Loucy (cell line): Measurements from ENCODE around the gene IL17RD.

Source experiments
- H2AFZ ChIP-seq: fragments of 200-600 bp; sonication (generic); 2 replicates; pipeline ENCODE4 v1.6.0; 2016; ENCODE audit warnings: antibody characterized with exemption, mild to moderate bottlenecking, low read length, moderate library complexity
- H3F3A ChIP-seq: fragments of 200-600 bp; 2 replicates; pipeline ENCODE4 v1.6.0; 2016; ENCODE audit warnings: antibody characterized with exemption, low read depth, mild to moderate bottlenecking
- H3K27me3 ChIP-seq: fragments of 200-600 bp; sonication (generic); 2 replicates; pipeline ENCODE4 v1.6.1; 2014; ENCODE audit warnings: low read length, mild to moderate bottlenecking; ENCODE audit not compliant: insufficient read depth, poor library complexity, severe bottlenecking
- H3K36me3 ChIP-seq: fragments of 200-600 bp; sonication (generic); 2 replicates; pipeline ENCODE4 v1.6.1; 2016; ENCODE audit warnings: low read length; ENCODE audit not compliant: insufficient read depth
- H3K4me1 ChIP-seq: fragments of 200-600 bp; sonication (generic); 2 replicates; pipeline ENCODE4 v1.5.1; 2014; ENCODE audit warnings: low read length, mild to moderate bottlenecking; ENCODE audit not compliant: insufficient read depth, poor library complexity, severe bottlenecking
- H3K4me2 ChIP-seq: fragments of 200-600 bp; sonication (generic); 2 replicates; pipeline ENCODE4 v1.6.0; 2014; ENCODE audit warnings: antibody characterized with exemption, low read length, low read depth, mild to moderate bottlenecking; ENCODE audit not compliant: poor library complexity, severe bottlenecking
- H3K4me3 ChIP-seq: fragments of 200-600 bp; sonication (generic); 2 replicates; pipeline ENCODE4 v1.5.1; 2014; ENCODE audit warnings: low read length, mild to moderate bottlenecking, mixed read lengths; ENCODE audit not compliant: poor library complexity, severe bottlenecking
- H3K79me2 ChIP-seq: fragments of 200-600 bp; sonication (generic); 2 replicates; pipeline ENCODE4 v1.6.1; 2014; ENCODE audit warnings: low read length; ENCODE audit not compliant: insufficient read depth
- H3K9ac ChIP-seq: fragments of 200-600 bp; sonication (generic); 2 replicates; pipeline ENCODE4 v1.6.0; 2014; ENCODE audit warnings: mild to moderate bottlenecking, low read depth, low read length, moderate library complexity; ENCODE audit not compliant: poor library complexity, severe bottlenecking
- H3K9me2 ChIP-seq: fragments of 200-600 bp; sonication (generic); replicated peaks from 2 replicates; pipeline ENCODE4 v1.6.1; 2016; ENCODE audit warnings: low read depth, low read length, mixed read lengths
- H3K9me3 ChIP-seq: fragments of 200-600 bp; sonication (generic); 2 replicates; pipeline ENCODE4 v1.6.1; 2014; ENCODE audit warnings: mild to moderate bottlenecking, antibody characterized with exemption, low read length, low read depth; ENCODE audit not compliant: insufficient read depth
- H4K20me1 ChIP-seq: fragments of 200-600 bp; sonication (generic); 2 replicates; pipeline ENCODE4 v1.6.0; 2014; ENCODE audit warnings: antibody characterized with exemption, low read length, mild to moderate bottlenecking; ENCODE audit not compliant: insufficient read depth, poor library complexity, severe bottlenecking
- EZH2phosphoT487 ChIP-seq: fragments of 200-600 bp; IDR thresholded peaks from 2 replicates; pipeline ENCODE4 v1.6.1; 2018; ENCODE audit warnings: antibody characterized with exemption, mild to moderate bottlenecking, moderate library complexity, borderline replicate concordance
- TF ChIP-seq, protein P1 (sequence below): fragments of 200-600 bp; sonication (generic); conservative IDR thresholded peaks from 2 replicates; pipeline ENCODE4 v1.5.1; 2014; ENCODE audit warnings: mild to moderate bottlenecking, antibody characterized with exemption, low read length

The IL17RD gene

DNA sequence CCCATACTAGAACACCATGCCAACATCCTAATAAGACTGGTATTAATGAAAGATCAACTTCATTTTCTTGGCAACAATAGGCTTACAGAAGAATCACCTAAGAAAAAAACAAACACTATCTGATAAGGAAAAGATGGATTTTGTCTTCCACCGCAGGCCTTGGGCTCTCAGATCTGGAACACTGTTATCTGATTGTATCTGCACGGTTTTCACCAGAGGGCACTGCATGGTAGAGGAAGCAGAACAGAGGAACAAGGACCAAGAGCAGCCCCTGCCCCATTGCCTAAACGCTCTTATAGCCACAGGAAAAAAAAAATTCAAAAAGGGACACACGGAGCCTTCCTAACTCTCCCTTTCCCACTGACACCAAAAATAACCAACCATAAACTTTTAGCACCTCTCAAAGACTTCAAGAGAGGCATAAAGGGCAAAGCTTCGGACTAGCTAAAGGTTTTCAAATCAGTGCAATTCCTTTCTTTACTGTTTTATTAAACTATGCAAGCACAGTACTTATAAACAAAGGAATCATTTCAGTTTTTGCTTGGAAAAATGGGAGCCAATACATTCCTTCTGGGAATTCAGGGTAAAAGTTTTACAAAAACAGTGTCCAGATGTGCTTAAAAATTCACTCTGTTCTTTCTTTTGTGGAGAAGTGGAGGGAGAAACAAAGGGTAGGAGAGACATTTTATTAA is 23.3 kb downstream of the IL17RD start:
- Histone ChIP-seq H3K9me3 (no peaks in the 10 kb centered on the region), H4K20me1 (no peaks in the 10 kb centered on the region), H3K9ac (no peak overlapping the region), H3K79me2 (no peaks in the 10 kb centered on the region), H2AFZ (no peak overlapping the region), H3F3A (no peaks in the 10 kb centered on the region), H3K27me3 (no peaks in the 10 kb centered on the region), H3K4me3 (no peak overlapping the region), H3K9me2 (no peaks in the 10 kb centered on the region), H3K4me2 (no peak overlapping the region), H3K4me1 (peaks cover 10% of the 10 kb centered on the region), H3K36me3 (no peaks in the 10 kb centered on the region)
- TF ChIP-seq, protein P1, sequence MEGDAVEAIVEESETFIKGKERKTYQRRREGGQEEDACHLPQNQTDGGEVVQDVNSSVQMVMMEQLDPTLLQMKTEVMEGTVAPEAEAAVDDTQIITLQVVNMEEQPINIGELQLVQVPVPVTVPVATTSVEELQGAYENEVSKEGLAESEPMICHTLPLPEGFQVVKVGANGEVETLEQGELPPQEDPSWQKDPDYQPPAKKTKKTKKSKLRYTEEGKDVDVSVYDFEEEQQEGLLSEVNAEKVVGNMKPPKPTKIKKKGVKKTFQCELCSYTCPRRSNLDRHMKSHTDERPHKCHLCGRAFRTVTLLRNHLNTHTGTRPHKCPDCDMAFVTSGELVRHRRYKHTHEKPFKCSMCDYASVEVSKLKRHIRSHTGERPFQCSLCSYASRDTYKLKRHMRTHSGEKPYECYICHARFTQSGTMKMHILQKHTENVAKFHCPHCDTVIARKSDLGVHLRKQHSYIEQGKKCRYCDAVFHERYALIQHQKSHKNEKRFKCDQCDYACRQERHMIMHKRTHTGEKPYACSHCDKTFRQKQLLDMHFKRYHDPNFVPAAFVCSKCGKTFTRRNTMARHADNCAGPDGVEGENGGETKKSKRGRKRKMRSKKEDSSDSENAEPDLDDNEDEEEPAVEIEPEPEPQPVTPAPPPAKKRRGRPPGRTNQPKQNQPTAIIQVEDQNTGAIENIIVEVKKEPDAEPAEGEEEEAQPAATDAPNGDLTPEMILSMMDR = no peak
- TF ChIP-seq EZH2phosphoT487 = no peak

DNA sequence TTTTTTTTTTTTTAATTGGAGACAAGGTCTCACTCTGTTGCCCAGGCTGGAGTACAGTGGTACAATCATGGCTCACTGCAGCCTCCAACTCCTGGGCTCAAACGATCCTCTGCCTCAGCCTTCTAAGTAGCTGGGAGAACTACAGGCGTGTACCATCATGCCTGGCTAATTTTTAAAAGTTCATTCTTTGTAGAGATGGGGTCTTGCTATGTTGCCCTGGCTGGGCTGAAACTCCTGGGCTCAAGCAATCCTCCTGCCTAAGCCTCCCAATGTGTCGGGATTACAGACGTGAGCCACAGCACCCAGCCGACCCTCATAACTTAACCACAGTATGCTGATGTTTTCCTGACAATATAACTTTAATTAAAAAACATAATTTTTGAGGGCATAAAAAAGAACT is 24.3 kb downstream of the IL17RD start:
- H3K9me2 ChIP-seq = no peaks in the 10 kb centered on the region
- no peaks in the 10 kb centered on the region for H3K36me3 ChIP-seq
- no peak overlapping the region for H3K9ac ChIP-seq
- peaks cover 13% of the 10 kb centered on the region for H3K4me1 ChIP-seq
- no peaks in the 10 kb centered on the region for H3F3A ChIP-seq
- no peaks in the 10 kb centered on the region for H4K20me1 ChIP-seq
- H3K79me2 ChIP-seq = no peaks in the 10 kb centered on the region
- H3K9me3 ChIP-seq = no peaks in the 10 kb centered on the region
- H3K27me3 ChIP-seq = no peaks in the 10 kb centered on the region
- no peak overlapping the region for H3K4me2 ChIP-seq
- no peak for TF ChIP-seq EZH2phosphoT487
- TF ChIP-seq, protein P1 = no peak
- H3K4me3 ChIP-seq = no peak overlapping the region
- no peak overlapping the region for H2AFZ ChIP-seq

DNA sequence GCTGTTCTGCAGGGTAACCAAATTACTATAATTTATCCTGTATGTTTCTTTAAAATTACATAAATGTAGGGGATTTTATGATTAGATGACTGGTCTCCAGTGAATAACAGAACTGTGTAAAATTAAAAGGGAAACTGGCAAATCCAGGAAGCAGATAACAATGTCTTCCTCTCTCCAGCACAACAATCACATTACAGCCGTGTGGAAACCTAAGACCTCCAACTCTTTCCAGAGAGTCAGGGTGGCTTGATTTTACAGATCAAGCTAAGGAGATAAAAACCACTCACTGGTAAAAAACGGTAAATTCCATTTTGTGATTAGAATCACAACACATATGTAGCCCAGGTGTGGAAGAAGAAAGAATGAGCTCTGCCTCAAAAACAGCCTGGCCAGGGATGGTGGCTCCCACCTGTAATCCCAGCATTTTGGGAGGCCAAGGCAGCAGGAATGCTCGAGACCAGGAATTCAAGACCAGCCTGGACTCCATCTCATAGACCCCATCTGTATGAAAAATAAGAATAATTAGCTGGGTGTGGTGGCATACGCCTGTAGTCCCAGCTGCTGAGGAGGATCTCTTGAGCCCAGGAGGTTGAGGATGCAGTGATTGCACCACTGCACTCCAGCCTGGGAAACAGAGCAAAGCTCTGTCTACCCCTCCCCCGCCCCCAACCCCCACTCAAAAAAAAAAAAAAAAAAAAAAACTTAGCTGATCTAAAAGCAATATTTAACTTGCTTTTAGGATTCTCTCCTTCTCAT is 29.0 kb downstream of the IL17RD start:
- H3K9me3 ChIP-seq = no peaks in the 10 kb centered on the region
- H3K27me3 ChIP-seq = no peaks in the 10 kb centered on the region
- no peak overlapping the region for H3K4me2 ChIP-seq
- no peaks in the 10 kb centered on the region for H3K79me2 ChIP-seq
- H3K9ac ChIP-seq = no peak overlapping the region
- H3K4me3 ChIP-seq = no peak overlapping the region
- H3K4me1 ChIP-seq = peaks cover 15% of the 10 kb centered on the region
- H3K36me3 ChIP-seq = no peaks in the 10 kb centered on the region
- no peaks in the 10 kb centered on the region for H3F3A ChIP-seq
- no peaks in the 10 kb centered on the region for H3K9me2 ChIP-seq
- no peaks in the 10 kb centered on the region for H4K20me1 ChIP-seq
- 0 out of 2 replicates have a peak overlapping the region, but pooled peaks have one; percentile 22 for H2AFZ ChIP-seq
- TF ChIP-seq, protein P1 = no peak
- TF ChIP-seq EZH2phosphoT487 = no peak
